ENCODE measurements around the gene SELENOP. TPM values are rescaled to one million over a fixed set of nuclear protein-coding genes. Genes with fewer than 3 reads are reported as not detected.

SELENOP gene
- total and polyA plus RNA-seq, 2 experiments from 2014 or later: 1.2 to 1.4 TPM

DNA sequence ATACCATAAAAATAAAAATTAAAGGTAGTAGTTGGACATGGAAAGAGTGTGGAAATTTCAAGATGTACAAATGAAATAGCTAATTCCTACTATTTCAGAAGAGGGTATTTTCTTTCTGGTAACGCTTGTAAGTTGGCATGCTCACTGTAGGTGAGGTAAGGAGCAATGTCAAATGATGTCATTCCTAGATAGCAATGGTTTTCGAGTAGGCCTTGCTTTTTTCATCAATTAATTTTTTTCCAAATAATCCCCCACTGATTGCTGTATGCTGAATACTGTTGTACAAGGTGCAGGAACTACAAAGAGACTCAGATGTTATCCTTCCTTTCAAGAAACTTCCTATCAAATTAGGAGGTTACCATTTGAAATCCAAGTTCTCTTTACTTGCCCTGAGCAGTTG is 928 bp upstream of the SELENOP start:
- H3K9me2 ChIP-seq (ENCODE audit: insufficient read depth): no peaks in the 10 kb centered on the region
- no peak overlapping the region for H3K9ac ChIP-seq
- in situ Hi-C loops (cut with MboI): no loop called here
- TF ChIP-seq EZH2 (IDR thresholded peaks at IDR 0.05; ENCODE audit: insufficient read depth, poor library complexity, severe bottlenecking) (no peak), EZH2phosphoT487 (IDR thresholded peaks at IDR 0.05; ENCODE audit: insufficient read depth, low read depth) (no peak)
- no peaks in the 10 kb centered on the region for H3F3A ChIP-seq (ENCODE audit: insufficient read depth)
- no peak overlapping the region for H3K4me3 ChIP-seq
- no peaks in the 10 kb centered on the region for H3K27me3 ChIP-seq (replicated peaks; ENCODE audit: insufficient read depth)
- no peak overlapping the region for H3K27ac ChIP-seq
- peaks cover 7% of the 10 kb centered on the region; the same call in 1 of the 2 replicates for H3K4me1 ChIP-seq (ENCODE audit: insufficient read depth)
- no peaks in the 10 kb centered on the region for H3K9me3 ChIP-seq (ENCODE audit: low read depth)
- no peaks in the 10 kb centered on the region for H3K79me2 ChIP-seq (ENCODE audit: insufficient read depth)
- H2AFZ ChIP-seq: peak overlapping the region; percentile 59; the same call in 1 of the 2 replicates
- DNase-seq: no peak
- no peak overlapping the region for H3K4me2 ChIP-seq (ENCODE audit: unreplicated experiment)
- no peaks in the 10 kb centered on the region for H3K36me3 ChIP-seq (ENCODE audit: low read depth)
- 79% methylated on average over 2 of the region's 2 CpGs for WGBS, 2 experiments (ENCODE audit: low coverage in 1 of 2, low lambda C conversion rate in 2 of 2, missing lambda C conversion rate in 2 of 2)
- H4K20me1 ChIP-seq (ENCODE audit: insufficient read depth): no peaks in the 10 kb centered on the region

DNA sequence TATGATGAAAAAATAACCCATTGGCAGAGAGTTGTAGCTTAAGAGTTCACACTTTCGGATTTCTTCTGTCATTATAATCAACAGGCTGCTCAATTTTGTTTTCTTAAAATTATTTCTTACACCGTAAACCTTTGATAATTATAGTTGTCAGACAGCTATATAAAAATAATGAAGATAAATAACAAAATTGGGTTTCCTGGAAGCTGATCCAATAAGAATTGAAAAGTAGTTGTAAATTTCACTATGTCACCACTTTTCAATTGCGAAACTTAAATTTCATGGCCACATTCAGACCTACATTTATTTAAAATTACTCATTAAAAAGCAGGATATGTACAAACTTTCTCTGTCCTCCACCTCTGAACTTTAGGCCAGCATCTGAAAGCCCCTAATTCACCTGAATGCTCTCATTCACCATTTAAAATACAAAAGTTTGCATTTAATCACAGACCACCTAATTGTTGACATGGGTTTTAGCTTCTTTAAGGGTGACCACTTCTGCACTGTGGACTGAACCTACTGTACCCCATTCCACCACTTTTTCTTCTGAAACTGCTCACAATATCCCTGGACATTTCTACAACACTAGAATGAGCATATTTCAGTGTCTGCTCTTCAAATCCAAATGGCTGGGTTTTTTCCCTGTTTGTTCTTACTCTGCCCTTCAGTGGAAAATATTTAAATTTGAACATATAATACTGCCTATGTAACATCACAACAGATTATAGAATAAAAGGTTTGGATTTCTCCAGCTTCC is 680 bp downstream of the SELENOP start:
- peak; percentile 10 for DNase-seq
- H3K27me3 ChIP-seq (replicated peaks; ENCODE audit: insufficient read depth): no peaks in the 10 kb centered on the region
- WGBS, 2 experiments (ENCODE audit: low coverage in 1 of 2, low lambda C conversion rate in 2 of 2, missing lambda C conversion rate in 2 of 2): 26 to 33% methylated on average over 3 of the region's 3 CpGs
- no peak overlapping the region for H3K9ac ChIP-seq
- TF ChIP-seq EZH2phosphoT487 (IDR thresholded peaks at IDR 0.05; ENCODE audit: insufficient read depth, low read depth) (no peak), EZH2 (IDR thresholded peaks at IDR 0.05; ENCODE audit: insufficient read depth, poor library complexity, severe bottlenecking) (no peak)
- H3K27ac ChIP-seq: no peak overlapping the region
- no peaks in the 10 kb centered on the region for H3K9me2 ChIP-seq (ENCODE audit: insufficient read depth)
- no peaks in the 10 kb centered on the region for H3K79me2 ChIP-seq (ENCODE audit: insufficient read depth)
- peak overlapping the region; percentile 59; the same call in 1 of the 2 replicates for H2AFZ ChIP-seq
- H3F3A ChIP-seq (ENCODE audit: insufficient read depth): no peaks in the 10 kb centered on the region
- in situ Hi-C loops (cut with MboI): no loop called here
- H3K9me3 ChIP-seq (ENCODE audit: low read depth): no peaks in the 10 kb centered on the region
- peak overlapping the region; percentile 29 for H3K4me2 ChIP-seq (ENCODE audit: unreplicated experiment)
- H3K36me3 ChIP-seq (ENCODE audit: low read depth): no peaks in the 10 kb centered on the region
- H3K4me1 ChIP-seq (ENCODE audit: insufficient read depth): peaks cover 12% of the 10 kb centered on the region; the same call in 1 of the 2 replicates
- no peak overlapping the region for H3K4me3 ChIP-seq
- no peaks in the 10 kb centered on the region for H4K20me1 ChIP-seq (ENCODE audit: insufficient read depth)

DNA sequence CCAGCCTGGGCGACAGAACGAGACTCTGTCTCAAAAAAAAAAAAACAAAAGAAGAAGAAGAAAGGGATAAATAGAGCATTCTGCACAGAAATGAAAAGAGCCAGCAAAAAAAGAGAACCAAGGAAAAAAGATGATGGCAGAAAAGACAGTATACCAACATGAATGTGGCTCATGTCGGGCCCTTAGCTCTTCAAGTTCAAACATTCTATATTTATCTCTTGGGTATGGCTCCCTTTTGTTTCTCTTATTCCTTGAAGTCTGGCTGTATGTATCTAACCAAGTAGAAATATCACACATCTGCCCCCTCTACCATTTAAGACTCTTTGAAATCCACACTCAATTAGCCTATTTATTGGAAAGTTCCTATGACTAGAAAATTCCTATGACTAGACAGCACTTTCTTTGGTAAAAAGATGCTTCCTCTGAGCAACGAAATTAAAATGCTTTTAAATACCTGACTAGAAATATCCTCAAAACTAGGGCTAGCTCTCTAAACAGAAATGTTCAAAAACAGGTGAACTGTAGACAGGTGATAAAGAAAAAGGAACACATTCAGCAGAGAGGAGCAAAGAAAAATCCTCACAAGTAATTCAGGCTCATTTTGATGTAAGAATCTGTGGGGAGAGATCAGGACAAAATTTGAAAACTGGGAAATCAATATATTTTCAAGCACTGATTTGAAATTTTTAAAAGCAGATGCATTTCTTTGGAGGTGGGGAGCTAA is 2.6 kb downstream of the SELENOP start:
- no peak for TF ChIP-seq EZH2phosphoT487 (IDR thresholded peaks at IDR 0.05; ENCODE audit: insufficient read depth, low read depth)
- no peak for TF ChIP-seq EZH2 (IDR thresholded peaks at IDR 0.05; ENCODE audit: insufficient read depth, poor library complexity, severe bottlenecking)

DNA sequence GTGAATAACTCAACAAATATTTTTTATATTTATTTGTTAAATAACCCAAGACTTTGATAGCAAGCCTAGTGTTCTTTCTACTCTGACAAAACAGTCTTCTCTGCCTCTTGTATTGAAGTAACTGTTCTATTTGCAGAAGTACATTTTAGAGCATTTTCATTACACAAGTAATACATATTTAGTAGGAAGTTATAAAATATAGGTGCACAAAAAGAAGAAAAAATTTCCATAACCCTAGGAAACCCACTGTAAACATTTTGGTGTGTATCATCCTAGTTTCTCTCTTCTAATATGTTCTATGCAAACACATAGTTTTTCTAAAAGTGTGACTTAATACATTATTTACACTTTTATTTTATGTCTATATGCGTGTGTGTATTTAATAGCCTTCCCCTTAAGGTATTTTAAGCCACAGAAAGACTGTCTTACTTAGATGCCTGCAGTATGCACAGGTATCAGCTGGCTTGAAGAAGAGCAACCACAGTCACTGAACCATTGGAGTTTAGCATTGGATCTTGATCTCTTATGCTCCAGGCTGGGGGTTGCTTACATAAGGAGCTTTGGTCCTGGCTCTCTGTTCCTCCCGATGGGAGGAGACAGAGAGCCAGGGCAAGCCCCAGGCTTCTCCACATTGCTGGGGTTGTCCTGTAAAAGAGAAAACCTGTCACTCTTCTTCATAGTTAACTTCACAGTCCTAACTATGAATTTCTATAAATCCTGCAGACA is 3.8 kb downstream of the SELENOP start:
- H3K27ac ChIP-seq: no peak overlapping the region
- no peak overlapping the region for H3K4me2 ChIP-seq (ENCODE audit: unreplicated experiment)
- no peaks in the 10 kb centered on the region for H3K27me3 ChIP-seq (replicated peaks; ENCODE audit: insufficient read depth)
- no peak for DNase-seq
- H2AFZ ChIP-seq: no peak overlapping the region
- H3K4me1 ChIP-seq (ENCODE audit: insufficient read depth): peaks cover 12% of the 10 kb centered on the region; the same call in 1 of the 2 replicates
- H3K9me2 ChIP-seq (ENCODE audit: insufficient read depth): no peaks in the 10 kb centered on the region
- no peak overlapping the region for H3K4me3 ChIP-seq
- in situ Hi-C loops (cut with MboI): no loop called here
- no peaks in the 10 kb centered on the region for H3F3A ChIP-seq (ENCODE audit: insufficient read depth)
- no peak overlapping the region for H3K9ac ChIP-seq
- H4K20me1 ChIP-seq (ENCODE audit: insufficient read depth): no peaks in the 10 kb centered on the region
- no peaks in the 10 kb centered on the region for H3K36me3 ChIP-seq (ENCODE audit: low read depth)
- no peaks in the 10 kb centered on the region for H3K79me2 ChIP-seq (ENCODE audit: insufficient read depth)
- TF ChIP-seq EZH2 (IDR thresholded peaks at IDR 0.05; ENCODE audit: insufficient read depth, poor library complexity, severe bottlenecking) (no peak), EZH2phosphoT487 (IDR thresholded peaks at IDR 0.05; ENCODE audit: insufficient read depth, low read depth) (no peak)
- H3K9me3 ChIP-seq (ENCODE audit: low read depth): no peaks in the 10 kb centered on the region
- 52 to 53% methylated on average over 2 of the region's 2 CpGs for WGBS, 2 experiments (ENCODE audit: low coverage in 1 of 2, low lambda C conversion rate in 2 of 2, missing lambda C conversion rate in 2 of 2)

More for the DNA sequence above, 2.6 kb downstream of the SELENOP start:
- Histone ChIP-seq H3K36me3 (ENCODE audit: low read depth) (no peaks in the 10 kb centered on the region), H3K27ac (no peak overlapping the region), H3K4me1 (ENCODE audit: insufficient read depth) (peaks cover 12% of the 10 kb centered on the region; the same call in 1 of the 2 replicates), H3K9me3 (ENCODE audit: low read depth) (no peaks in the 10 kb centered on the region), H3K4me2 (ENCODE audit: unreplicated experiment) (no peak overlapping the region), H3F3A (ENCODE audit: insufficient read depth) (no peaks in the 10 kb centered on the region), H3K27me3 (replicated peaks; ENCODE audit: insufficient read depth) (no peaks in the 10 kb centered on the region), H3K9ac (no peak overlapping the region), H4K20me1 (ENCODE audit: insufficient read depth) (no peaks in the 10 kb centered on the region), H2AFZ (no peak overlapping the region), H3K79me2 (ENCODE audit: insufficient read depth) (no peaks in the 10 kb centered on the region), H3K9me2 (ENCODE audit: insufficient read depth) (no peaks in the 10 kb centered on the region), H3K4me3 (no peak overlapping the region)
- DNase-seq: no peak
- 66 to 76% methylated on average over 4 of the region's 4 CpGs for WGBS, 2 experiments (ENCODE audit: low coverage in 1 of 2, low lambda C conversion rate in 2 of 2, missing lambda C conversion rate in 2 of 2)
- in situ Hi-C loops (cut with MboI): no loop called here

Data from GM23248 (cell line).